HCT116 (cell line): Measurements from ENCODE around the gene KLHL35. TPM values are rescaled to one million over a fixed set of nuclear protein-coding genes. Genes with fewer than 3 reads are reported as not detected.

Experiments used
- ATAC-seq: fragments of 200-7000 bp; cut with Tn5 transposase; 2 replicates; pipeline ENCODE4 v1.9.1; 2020; ENCODE audit warnings: mild to moderate bottlenecking, moderate library complexity
- BruUV-seq: library from RNA; stranded (reverse); fragments of 400-500 nt; replicated peaks from 2 replicates; lab custom pipeline; 2021; lab: Mats Ljungman, UMichigan
- CTCF ChIA-PET: fragments of 300-600 bp; sonication (Branson Sonifier 250); formaldehyde crosslinking; loops from one replicate; lab custom pipeline; 2021; ENCODE audit warnings: antibody characterized with exemption; lab: Charles Lee
- POLR2A ChIA-PET: fragments of 300-600, 350-600 bp; sonication (Branson Sonifier 250); formaldehyde crosslinking; loops from one replicate; lab custom pipeline; 2021; ENCODE audit warnings: antibody characterized with exemption; lab: Charles Lee
- RAD21 ChIA-PET, 2 experiments: fragments of 300-600 bp; sonication (Branson Sonifier 250); formaldehyde crosslinking; loops; one replicate each; lab custom pipeline; 2023; ENCODE audit warnings: low total read pairs in 2 of 2; ENCODE audit not compliant: uncharacterized antibody in 2 of 2, unreplicated experiment in 2 of 2, low non-redundant PET in 1 of 2; lab: Charles Lee
- DNase-seq: peaks from one replicate; pipeline ENCODE4 v3.0.0-alpha.2; 2010; ENCODE audit warnings: low read depth, low spot score
- H2AFZ ChIP-seq: fragments of 200-600 bp; shearing (Covaris generic), sonication (generic); 2 replicates; pipeline ENCODE4 v1.6.1; 2017; ENCODE audit warnings: low read depth, mixed run types, mixed read lengths, antibody characterized with exemption, low read length; ENCODE audit not compliant: poor library complexity, severe bottlenecking
- H3K27ac ChIP-seq: 2 replicates; pipeline ENCODE4 v1.5.1; 2012; ENCODE audit warnings: low read depth, low read length
- H3K27me3 ChIP-seq: fragments of 200-600 bp; sonication (generic); 2 replicates; pipeline ENCODE4 v1.6.1; 2016; ENCODE audit warnings: mixed run types, low read length, mixed read lengths; ENCODE audit not compliant: insufficient read depth
- H3K36me3 ChIP-seq, 2 experiments: fragments of 200-500 bp in 1 of 2; fragments of 200-600 bp in 1 of 2; sonication (Bioruptor generic) in 1 of 2; sonication (generic) in 1 of 2; 2 replicates each; pipeline versions ENCODE4 v1.5.1 to v1.6.1; 2014 to 2016; ENCODE audit warnings: low read length in 2 of 2, inconsistent platforms in 1 of 2, mixed read lengths in 1 of 2, mixed run types in 1 of 2; ENCODE audit not compliant: insufficient read depth in 2 of 2, control insufficient read depth in 1 of 2
- H3K4me1 ChIP-seq, 2 experiments: fragments of 200-600 bp in 1 of 2; sonication (generic) in 1 of 2; 2 replicates each; pipeline versions ENCODE4 v1.5.1 to v1.6.1; 2012 to 2017; ENCODE audit warnings: low read length in 2 of 2, inconsistent platforms in 1 of 2, mild to moderate bottlenecking in 1 of 2, mixed read lengths in 1 of 2, mixed run types in 1 of 2, moderate library complexity in 1 of 2; ENCODE audit not compliant: insufficient read depth in 2 of 2, control insufficient read depth in 1 of 2
- H3K4me2 ChIP-seq: fragments of 200-600 bp; sonication (generic); 2 replicates; pipeline ENCODE4 v1.6.1; 2017; ENCODE audit warnings: mixed run types, low read length, mixed read lengths
- H3K4me3 ChIP-seq, 2 experiments: fragments of 200-600 bp in 1 of 2; sonication (generic) in 1 of 2; replicated peaks in 1 of 2; 2 replicates each; pipeline ENCODE4 v1.5.1; 2011 to 2016; ENCODE audit warnings: low read length in 2 of 2, control low read depth in 1 of 2, low read depth in 1 of 2, mild to moderate bottlenecking in 1 of 2, mixed read lengths in 1 of 2, mixed run types in 1 of 2
- H3K79me2 ChIP-seq: fragments of 200-600 bp; sonication (generic); 2 replicates; pipeline ENCODE4 v1.6.1; 2017; ENCODE audit warnings: mild to moderate bottlenecking, mixed run types, low read length, moderate library complexity, mixed read lengths; ENCODE audit not compliant: insufficient read depth
- H3K9ac ChIP-seq: fragments of 200-600 bp; sonication (generic); 2 replicates; pipeline ENCODE4 v1.6.1; 2016; ENCODE audit warnings: low read length, mixed read lengths
- H3K9me2 ChIP-seq: fragments of 200-600 bp; sonication (generic), shearing (Covaris generic); 2 replicates; pipeline ENCODE4 v1.6.1; 2017; ENCODE audit warnings: mixed run types, mild to moderate bottlenecking, moderate library complexity; ENCODE audit not compliant: insufficient read depth
- H3K9me3 ChIP-seq, 2 experiments: fragments of 200-500 bp in 1 of 2; fragments of 200-600 bp in 1 of 2; sonication (Bioruptor generic) in 1 of 2; sonication (generic) in 1 of 2; 2 replicates each; pipeline ENCODE4 v1.6.1; 2014 to 2017; ENCODE audit warnings: low read length in 2 of 2, mixed read lengths in 2 of 2, inconsistent platforms in 1 of 2, low read depth in 1 of 2, mild to moderate bottlenecking in 1 of 2, mixed run types in 1 of 2, moderate library complexity in 1 of 2; ENCODE audit not compliant: control insufficient read depth in 1 of 2, insufficient read depth in 1 of 2
- H4K20me1 ChIP-seq: fragments of 200-600 bp; sonication (generic), shearing (Covaris generic); 2 replicates; pipeline ENCODE4 v1.6.1; 2017; ENCODE audit warnings: mixed run types, mild to moderate bottlenecking, moderate library complexity; ENCODE audit not compliant: insufficient read depth
- CEBPB ChIP-seq: IDR thresholded peaks from 2 replicates; pipeline ENCODE4 v1.6.1; 2012; ENCODE audit warnings: low read depth
- EGR1 ChIP-seq: IDR thresholded peaks from 2 replicates; pipeline ENCODE4 v1.6.1; 2012; ENCODE audit warnings: low read depth
- EZH2phosphoT487 ChIP-seq: fragments of 200-600 bp; IDR thresholded peaks from 2 replicates; pipeline ENCODE4 v1.6.1; 2018; ENCODE audit warnings: antibody characterized with exemption, borderline replicate concordance
- FOSL1 ChIP-seq: IDR thresholded peaks from 2 replicates; pipeline ENCODE4 v1.6.1; 2012; ENCODE audit warnings: low read depth
- JUND ChIP-seq: IDR thresholded peaks from 2 replicates; pipeline ENCODE4 v1.6.1; 2012
- POLR2A ChIP-seq: IDR thresholded peaks from 2 replicates; pipeline ENCODE4 v1.7.0; 2011; ENCODE audit warnings: borderline replicate concordance; ENCODE audit not compliant: insufficient read depth, insufficient read length; ENCODE audit errors: extremely low read depth
- RAD21 ChIP-seq: IDR thresholded peaks from 2 replicates; pipeline ENCODE4 v1.6.1; 2012; ENCODE audit warnings: low read depth, mild to moderate bottlenecking
- SIN3A ChIP-seq: IDR thresholded peaks from 2 replicates; pipeline ENCODE4 v1.6.1; 2012; ENCODE audit warnings: low read depth
- TCF7L2 ChIP-seq: IDR thresholded peaks from 2 replicates; pipeline ENCODE4 v1.7.0; 2011; ENCODE audit warnings: borderline replicate concordance, inconsistent platforms; ENCODE audit not compliant: insufficient read depth, insufficient read length; ENCODE audit errors: extremely low read depth
- ZNF274 ChIP-seq: fragments of 200-500 bp; sonication (Bioruptor generic); IDR thresholded peaks from 2 replicates; pipeline ENCODE4 v1.6.1; 2014; ENCODE audit warnings: mild to moderate bottlenecking, low read depth, low read length, inconsistent platforms
- intact Hi-C: fragments of 100-400 bp; cut with micrococcal nuclease; formaldehyde crosslinking; loops from 2 replicates; pipeline ENCODE4 v1.10.0; 2022
- total RNA-seq: library from RNA; stranded (reverse); gene quantifications from one replicate; pipeline ENCODE4 v1.2.1, GENCODE V29; 2021; ENCODE audit not compliant: unreplicated experiment
- TF ChIP-seq, protein P1 (sequence below): IDR thresholded peaks from 2 replicates; pipeline ENCODE4 v1.6.1; 2011; ENCODE audit warnings: mild to moderate bottlenecking, low read length, moderate library complexity; ENCODE audit not compliant: insufficient replicate concordance; ENCODE audit errors: extremely low read depth
- TF ChIP-seq, protein P2 (sequence below): IDR thresholded peaks from 2 replicates; pipeline ENCODE4 v1.6.1; 2012
- TF ChIP-seq, protein P3 (sequence below), 3 experiments: fragments of 200-600 bp in 1 of 3; sonication (generic) in 1 of 3; IDR thresholded peaks in 2 of 3; conservative IDR thresholded peaks in 1 of 3; 2 replicates each; pipeline ENCODE4 v1.5.1; 2012 to 2017; ENCODE audit warnings: low read depth in 2 of 3, low read length in 2 of 3, antibody characterized with exemption in 1 of 3, borderline replicate concordance in 1 of 3, control low read depth in 1 of 3, mild to moderate bottlenecking in 1 of 3, mixed read lengths in 1 of 3, mixed run types in 1 of 3, moderate library complexity in 1 of 3; ENCODE audit not compliant: insufficient read depth in 1 of 3

The KLHL35 gene
- total RNA-seq, 1 experiment from 2014 or later, result 1.7 TPM

DNA sequence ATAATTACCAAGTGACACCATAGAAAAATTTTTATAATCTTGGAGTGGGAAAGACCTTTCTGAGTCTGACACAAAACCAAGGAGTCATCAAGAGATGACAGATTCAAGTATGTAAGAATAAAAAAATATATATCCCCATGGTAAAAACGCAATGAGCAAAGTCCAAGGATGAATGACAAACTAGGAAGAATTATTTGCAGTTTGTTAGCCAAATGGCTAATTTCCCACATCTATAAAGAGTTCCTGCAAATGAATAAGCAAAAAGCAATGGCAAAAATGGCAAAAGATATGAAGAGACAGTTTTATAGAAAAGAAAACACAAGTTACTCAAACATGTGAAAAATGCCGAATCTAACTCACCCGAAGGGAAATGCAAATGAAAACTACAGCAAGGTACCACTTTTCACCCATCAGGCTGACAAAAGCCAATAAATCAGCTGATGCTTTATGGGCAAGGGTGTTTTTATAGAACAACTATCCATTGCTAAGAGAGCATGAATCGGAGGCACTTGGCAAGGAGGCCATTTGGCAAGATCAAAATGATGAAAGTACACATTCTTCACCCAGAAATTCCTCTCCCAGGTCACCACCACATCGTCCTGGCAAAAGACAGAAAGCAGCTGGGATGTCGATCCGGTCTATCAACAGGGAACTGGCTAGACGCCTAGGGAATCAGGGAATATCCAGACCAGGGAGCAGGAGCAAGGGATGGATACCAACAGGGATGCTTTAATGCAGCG lies 21.1 kb upstream of the KLHL35 start:
- ChIA-PET POLR2A (no interaction called here), RAD21 (no interaction called here), CTCF (no interaction called here)
- no peaks in the 10 kb centered on the region for H3K4me1 ChIP-seq
- no peak overlapping the region for H2AFZ ChIP-seq
- H3K4me3 ChIP-seq, result no peak overlapping the region
- H4K20me1 ChIP-seq, result no peaks in the 10 kb centered on the region
- no peak overlapping the region for H3K27ac ChIP-seq
- no peak overlapping the region for H3K9ac ChIP-seq
- ATAC-seq (no peak), DNase-seq (no peak)
- TF ChIP-seq EZH2phosphoT487 (no peak), TCF7L2 (no peak), SIN3A (no peak), RAD21 (no peak), POLR2A (no peak)
- intact Hi-C loops, result no loop called here
- BruUV-seq, result no TSS peak
- H3K27me3 ChIP-seq, result no peaks in the 10 kb centered on the region
- H3K36me3 ChIP-seq, result no peaks in the 10 kb centered on the region; a peak in 1 of 4 replicates
- no peaks in the 10 kb centered on the region for H3K79me2 ChIP-seq
- H3K9me3 ChIP-seq, result no peaks in the 10 kb centered on the region
- H3K9me2 ChIP-seq, result no peaks in the 10 kb centered on the region
- H3K4me2 ChIP-seq, result no peak overlapping the region

DNA sequence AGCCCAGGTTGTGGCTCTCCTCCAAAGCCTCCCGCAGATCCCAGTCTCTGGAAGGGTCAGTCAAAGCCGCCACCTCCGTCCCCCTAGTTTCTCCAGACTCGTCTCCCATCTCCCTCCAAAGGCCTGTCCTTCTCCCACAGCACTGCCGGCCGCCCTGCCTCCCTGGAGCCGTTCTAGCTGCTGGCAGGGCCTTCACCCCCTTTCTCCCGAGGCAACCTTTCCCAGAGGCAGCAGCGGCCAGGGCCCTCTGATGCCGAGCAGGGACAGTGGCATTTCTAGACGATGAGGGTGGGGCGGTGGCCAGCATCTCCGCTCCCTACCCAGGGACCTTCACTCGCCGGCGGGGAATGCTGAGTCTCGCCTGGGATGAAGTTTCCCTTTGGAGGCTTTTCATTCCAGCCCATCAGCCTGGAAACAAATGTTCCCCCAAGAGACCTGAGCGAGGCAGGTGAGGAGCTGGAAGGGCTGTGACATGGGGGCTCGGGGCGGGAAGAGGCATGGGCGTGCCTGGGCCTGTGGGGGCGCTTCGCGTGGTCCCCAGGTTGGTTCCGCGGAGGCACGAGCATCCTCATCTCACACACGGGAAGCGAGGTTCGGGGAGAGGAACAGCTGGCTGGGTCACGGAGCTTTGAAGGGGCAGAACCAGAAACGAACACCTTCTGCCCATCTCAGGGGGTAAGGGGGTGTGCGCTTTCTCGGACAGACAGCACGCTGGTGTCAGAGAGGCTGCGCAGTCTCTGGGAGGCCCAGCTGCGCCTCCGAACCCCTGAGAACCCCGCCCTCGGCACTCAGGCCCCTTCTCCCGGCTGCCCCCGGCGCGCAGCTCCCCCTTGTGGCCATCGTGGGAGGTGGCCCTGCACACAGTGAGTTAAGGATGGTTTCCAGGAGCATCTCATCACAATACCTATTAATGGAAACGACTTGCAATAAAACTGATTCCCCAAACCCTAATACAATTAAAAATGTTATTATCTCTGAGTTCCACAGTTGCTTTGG lies 18.1 kb upstream of the KLHL35 start:
- H3K9me3 ChIP-seq, result no peaks in the 10 kb centered on the region
- ChIA-PET POLR2A (no interaction called here), RAD21 (no interaction called here), CTCF (interaction anchor here (0.7 to 1.2 kb wide), 4 partner anchors 18 to 103 kb away, joined by 3 to 4 read pairs (median 4); no protein-coding TSS in a partner anchor)
- H3K4me1 ChIP-seq, result no peaks in the 10 kb centered on the region
- H3K4me2 ChIP-seq, result no peak overlapping the region
- H3K9ac ChIP-seq, result no peak overlapping the region
- DNase-seq (no peak), ATAC-seq (peak; percentile 77)
- H4K20me1 ChIP-seq, result no peaks in the 10 kb centered on the region
- H3K79me2 ChIP-seq, result no peaks in the 10 kb centered on the region
- intact Hi-C loops, result no loop called here
- BruUV-seq, result no TSS peak
- no peak overlapping the region for H3K27ac ChIP-seq
- H2AFZ ChIP-seq, result no peak overlapping the region
- no peak overlapping the region for H3K4me3 ChIP-seq
- H3K36me3 ChIP-seq, result no peaks in the 10 kb centered on the region; a peak in 1 of 4 replicates
- no peaks in the 10 kb centered on the region for H3K27me3 ChIP-seq
- no peaks in the 10 kb centered on the region for H3K9me2 ChIP-seq
- TF ChIP-seq, protein P1, sequence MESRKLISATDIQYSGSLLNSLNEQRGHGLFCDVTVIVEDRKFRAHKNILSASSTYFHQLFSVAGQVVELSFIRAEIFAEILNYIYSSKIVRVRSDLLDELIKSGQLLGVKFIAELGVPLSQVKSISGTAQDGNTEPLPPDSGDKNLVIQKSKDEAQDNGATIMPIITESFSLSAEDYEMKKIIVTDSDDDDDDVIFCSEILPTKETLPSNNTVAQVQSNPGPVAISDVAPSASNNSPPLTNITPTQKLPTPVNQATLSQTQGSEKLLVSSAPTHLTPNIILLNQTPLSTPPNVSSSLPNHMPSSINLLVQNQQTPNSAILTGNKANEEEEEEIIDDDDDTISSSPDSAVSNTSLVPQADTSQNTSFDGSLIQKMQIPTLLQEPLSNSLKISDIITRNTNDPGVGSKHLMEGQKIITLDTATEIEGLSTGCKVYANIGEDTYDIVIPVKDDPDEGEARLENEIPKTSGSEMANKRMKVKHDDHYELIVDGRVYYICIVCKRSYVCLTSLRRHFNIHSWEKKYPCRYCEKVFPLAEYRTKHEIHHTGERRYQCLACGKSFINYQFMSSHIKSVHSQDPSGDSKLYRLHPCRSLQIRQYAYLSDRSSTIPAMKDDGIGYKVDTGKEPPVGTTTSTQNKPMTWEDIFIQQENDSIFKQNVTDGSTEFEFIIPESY, result no peak
- no peak for TF ChIP-seq CEBPB
- TF ChIP-seq JUND, result no peak
- TF ChIP-seq, protein P2, sequence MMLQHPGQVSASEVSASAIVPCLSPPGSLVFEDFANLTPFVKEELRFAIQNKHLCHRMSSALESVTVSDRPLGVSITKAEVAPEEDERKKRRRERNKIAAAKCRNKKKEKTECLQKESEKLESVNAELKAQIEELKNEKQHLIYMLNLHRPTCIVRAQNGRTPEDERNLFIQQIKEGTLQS, result no peak
- TF ChIP-seq EGR1, result no peak
- TF ChIP-seq, protein P3, sequence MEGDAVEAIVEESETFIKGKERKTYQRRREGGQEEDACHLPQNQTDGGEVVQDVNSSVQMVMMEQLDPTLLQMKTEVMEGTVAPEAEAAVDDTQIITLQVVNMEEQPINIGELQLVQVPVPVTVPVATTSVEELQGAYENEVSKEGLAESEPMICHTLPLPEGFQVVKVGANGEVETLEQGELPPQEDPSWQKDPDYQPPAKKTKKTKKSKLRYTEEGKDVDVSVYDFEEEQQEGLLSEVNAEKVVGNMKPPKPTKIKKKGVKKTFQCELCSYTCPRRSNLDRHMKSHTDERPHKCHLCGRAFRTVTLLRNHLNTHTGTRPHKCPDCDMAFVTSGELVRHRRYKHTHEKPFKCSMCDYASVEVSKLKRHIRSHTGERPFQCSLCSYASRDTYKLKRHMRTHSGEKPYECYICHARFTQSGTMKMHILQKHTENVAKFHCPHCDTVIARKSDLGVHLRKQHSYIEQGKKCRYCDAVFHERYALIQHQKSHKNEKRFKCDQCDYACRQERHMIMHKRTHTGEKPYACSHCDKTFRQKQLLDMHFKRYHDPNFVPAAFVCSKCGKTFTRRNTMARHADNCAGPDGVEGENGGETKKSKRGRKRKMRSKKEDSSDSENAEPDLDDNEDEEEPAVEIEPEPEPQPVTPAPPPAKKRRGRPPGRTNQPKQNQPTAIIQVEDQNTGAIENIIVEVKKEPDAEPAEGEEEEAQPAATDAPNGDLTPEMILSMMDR (IDR thresholded peaks at IDR 0.05 in 2 of 3, conservative IDR thresholded peaks at IDR 0.05 in 1 of 3; ENCODE audit: borderline replicate concordance in 1 of 3, insufficient read depth in 1 of 3, low read depth in 2 of 3, low read length in 2 of 3), result peak; percentile 38 to 83 (median 81); a peak in 5 of 6 replicates
- no peak for TF ChIP-seq FOSL1
- no peak for TF ChIP-seq EZH2phosphoT487
- TF ChIP-seq ZNF274, result no peak
